Peyer's patch (tissue), 4 donors: ENCODE results near the gene CBLN3. TPM values are rescaled to one million over a fixed set of nuclear protein-coding genes. Genes with fewer than 3 reads are reported as not detected.

Experiments used
- DNase-seq, 3 donors: peaks; one replicate each; pipeline ENCODE4 v3.0.0-alpha.2; 2017 to 2019
- H3K27ac ChIP-seq, 4 donors: fragments of 200-600 bp; sonication (generic); one replicate each; pipeline ENCODE4 v1.5.1; 2016 to 2019
- H3K27me3 ChIP-seq, 2 donors: fragments of 200-600 bp; sonication (generic); one replicate each; pipeline ENCODE4 v1.5.1; 2019
- H3K36me3 ChIP-seq, 3 donors: fragments of 200-600 bp; sonication (generic); one replicate each; pipeline ENCODE4 v1.5.1; 2016 to 2019
- H3K4me1 ChIP-seq, 4 donors: fragments of 200-600 bp; sonication (generic); one replicate each; pipeline ENCODE4 v1.5.1; 2016 to 2019
- H3K4me3 ChIP-seq, 4 donors: fragments of 200-600 bp; sonication (generic); 1 replicate in 3 of 4; 2 replicates in 1 of 4; pipeline ENCODE4 v1.5.1; 2016 to 2019; ENCODE audit warnings: mild to moderate bottlenecking in 1 of 4
- H3K9me3 ChIP-seq, 4 donors: fragments of 200-600 bp; sonication (generic); one replicate each; pipeline ENCODE4 v1.5.1; 2016 to 2019; ENCODE audit warnings: mild to moderate bottlenecking in 1 of 4
- POLR2A ChIP-seq, 2 donors: fragments of 450-650 bp; IDR thresholded peaks; one replicate each; pipeline ENCODE4 v1.5.1; 2017; ENCODE audit warnings: antibody characterized with exemption in 2 of 2, mild to moderate bottlenecking in 2 of 2, moderate library complexity in 2 of 2
- total RNA-seq, 4 donors: library from RNA; depleted of rRNA; stranded (reverse); fragments of >200 nt; gene quantifications; one replicate each; pipeline ENCODE4 v1.1.0, GENCODE V29; 2016
- TF ChIP-seq, protein P1 (sequence below), 6 experiments: fragments of 450-650 bp in 4 of 6; fragments of 200-600 bp in 2 of 6; sonication (generic) in 1 of 6; IDR thresholded peaks; one replicate each; pipeline ENCODE4 v1.5.1; 2017 to 2019; ENCODE audit warnings: antibody characterized with exemption in 6 of 6, mild to moderate bottlenecking in 3 of 6, moderate library complexity in 1 of 6

Gene CBLN3
- total RNA-seq, 4 donors from 2014 or later, result 0.94 to 4.3 TPM; not detected in 2

GRCh38 chr14:24377657-24378056 lies 51.8 kb downstream of the CBLN3 start:
- TF ChIP-seq POLR2A (IDR thresholded peaks at IDR 0.05), result no peak
- TF ChIP-seq, protein P1, sequence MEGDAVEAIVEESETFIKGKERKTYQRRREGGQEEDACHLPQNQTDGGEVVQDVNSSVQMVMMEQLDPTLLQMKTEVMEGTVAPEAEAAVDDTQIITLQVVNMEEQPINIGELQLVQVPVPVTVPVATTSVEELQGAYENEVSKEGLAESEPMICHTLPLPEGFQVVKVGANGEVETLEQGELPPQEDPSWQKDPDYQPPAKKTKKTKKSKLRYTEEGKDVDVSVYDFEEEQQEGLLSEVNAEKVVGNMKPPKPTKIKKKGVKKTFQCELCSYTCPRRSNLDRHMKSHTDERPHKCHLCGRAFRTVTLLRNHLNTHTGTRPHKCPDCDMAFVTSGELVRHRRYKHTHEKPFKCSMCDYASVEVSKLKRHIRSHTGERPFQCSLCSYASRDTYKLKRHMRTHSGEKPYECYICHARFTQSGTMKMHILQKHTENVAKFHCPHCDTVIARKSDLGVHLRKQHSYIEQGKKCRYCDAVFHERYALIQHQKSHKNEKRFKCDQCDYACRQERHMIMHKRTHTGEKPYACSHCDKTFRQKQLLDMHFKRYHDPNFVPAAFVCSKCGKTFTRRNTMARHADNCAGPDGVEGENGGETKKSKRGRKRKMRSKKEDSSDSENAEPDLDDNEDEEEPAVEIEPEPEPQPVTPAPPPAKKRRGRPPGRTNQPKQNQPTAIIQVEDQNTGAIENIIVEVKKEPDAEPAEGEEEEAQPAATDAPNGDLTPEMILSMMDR (IDR thresholded peaks at IDR 0.05), result no peak
- H3K27ac ChIP-seq, result no peak overlapping the region
- no peaks in the 10 kb centered on the region for H3K27me3 ChIP-seq
- no peaks in the 10 kb centered on the region for H3K9me3 ChIP-seq
- no peak for DNase-seq
- H3K4me1 ChIP-seq, result no peaks in the 10 kb centered on the region
- no peak overlapping the region for H3K4me3 ChIP-seq
- no peaks in the 10 kb centered on the region for H3K36me3 ChIP-seq

- no peaks in the 10 kb centered on the region for H3K27me3 ChIP-seq
- H3K36me3 ChIP-seq, result no peaks in the 10 kb centered on the region
- no peaks in the 10 kb centered on the region for H3K4me1 ChIP-seq
- H3K27ac ChIP-seq, result no peak overlapping the region
- H3K4me3 ChIP-seq, result no peak overlapping the region
- no peak for DNase-seq
- TF ChIP-seq, protein P1 (IDR thresholded peaks at IDR 0.05), result no peak
- no peak for TF ChIP-seq POLR2A (IDR thresholded peaks at IDR 0.05)
- H3K9me3 ChIP-seq, result no peaks in the 10 kb centered on the region
Observed at GRCh38 chr14:24377126-24377525, 52.3 kb downstream of the CBLN3 start.

Other genes with a start within 250 kb of the CBLN3 start
- 10 to 100 TPM; 12.8 to 56.9 (median 34.2) TPM for gene IPO4, start 240.9 kb downstream of the CBLN3 start, total RNA-seq
- gene TM9SF1, start 234.2 kb downstream of the CBLN3 start, total RNA-seq, result 10 to 100 TPM; 22.3 to 80.7 (median 49.8) TPM
- gene TSSK4, start 224.0 kb downstream of the CBLN3 start, total RNA-seq, result 1 to 10 TPM in 1 of 4 donors, under 1 TPM in 1, not detected in 2; 0.70 to 1.2 TPM
- 100 to 1,000 TPM in 1 of 4 donors, 10 to 100 TPM in 3; 31.4 to 190 (median 54.3) TPM for gene CHMP4A, start 216.2 kb downstream of the CBLN3 start, total RNA-seq
- gene MDP1, start 213.6 kb downstream of the CBLN3 start, total RNA-seq, result 10 to 100 TPM in 2 of 4 donors, 1 to 10 TPM in 2; 7.4 to 17.5 (median 10.5) TPM
- gene NEDD8, start 197.3 kb downstream of the CBLN3 start, total RNA-seq, result 10 to 100 TPM; 44.1 to 77.6 (median 67.9) TPM
- 10 to 100 TPM; 52.7 to 59.4 (median 55.3) TPM for gene GMPR2, start 196.7 kb downstream of the CBLN3 start, total RNA-seq
- gene TINF2, start 187.0 kb downstream of the CBLN3 start, total RNA-seq, result 10 to 100 TPM; 26.4 to 39.6 (median 36.9) TPM
- gene TGM1, start 166.5 kb downstream of the CBLN3 start, total RNA-seq, result 10 to 100 TPM in 1 of 4 donors, 1 to 10 TPM in 3; 1.2 to 11.3 (median 5.9) TPM
- 10 to 100 TPM; 57.3 to 84.6 (median 77.6) TPM for gene RABGGTA, start 158.1 kb downstream of the CBLN3 start, total RNA-seq
- gene DHRS1, start 129.9 kb downstream of the CBLN3 start, total RNA-seq, result 100 to 1,000 TPM in 1 of 4 donors, 10 to 100 TPM in 3; 51.2 to 130 (median 67.1) TPM
- gene NOP9, start 129.8 kb downstream of the CBLN3 start, total RNA-seq, result 10 to 100 TPM; 14.5 to 30.0 (median 22.4) TPM
- gene CIDEB, start 121.7 kb downstream of the CBLN3 start, total RNA-seq, result 100 to 1,000 TPM in 2 of 4 donors, 10 to 100 TPM in 2; 22.3 to 184 (median 136) TPM
- gene LTB4R2, start 119.5 kb downstream of the CBLN3 start, total RNA-seq, result 10 to 100 TPM in 2 of 4 donors, 1 to 10 TPM in 2; 7.7 to 37.2 (median 12.2) TPM
- 10 to 100 TPM in 2 of 4 donors, 1 to 10 TPM in 2; 5.1 to 28.5 (median 10.1) TPM for gene LTB4R, start 118.2 kb downstream of the CBLN3 start, total RNA-seq
- 10 to 100 TPM; 12.1 to 53.6 (median 26.9) TPM for gene ADCY4, start 94.6 kb downstream of the CBLN3 start, total RNA-seq
- 10 to 100 TPM; 45.2 to 72.0 (median 64.0) TPM for gene RIPK3, start 89.7 kb downstream of the CBLN3 start, total RNA-seq
- gene NFATC4, start 61.5 kb downstream of the CBLN3 start, total RNA-seq, result 10 to 100 TPM in 3 of 4 donors, 1 to 10 TPM in 1; 6.5 to 52.0 (median 21.5) TPM
- gene NYNRIN, start 30.7 kb downstream of the CBLN3 start, total RNA-seq, result 10 to 100 TPM in 2 of 4 donors, 1 to 10 TPM in 2; 3.2 to 15.5 (median 10.3) TPM
- 100 to 1,000 TPM in 2 of 4 donors, 10 to 100 TPM in 2; 80.9 to 129 (median 113) TPM for gene KHNYN, start 286 bp upstream of the CBLN3 start, total RNA-seq
- gene SDR39U1, start 13.1 kb upstream of the CBLN3 start, total RNA-seq, result 10 to 100 TPM; 25.7 to 98.2 (median 48.9) TPM
- not detected for gene CMA1, start 78.6 kb upstream of the CBLN3 start, total RNA-seq
- gene CTSG, start 146.6 kb upstream of the CBLN3 start, total RNA-seq, result 1 to 10 TPM in 1 of 4 donors, not detected in 3; 2.0 TPM
- 1 to 10 TPM in 1 of 4 donors, not detected in 3; 1.2 TPM for gene GZMH, start 180.0 kb upstream of the CBLN3 start, total RNA-seq
- 1 to 10 TPM in 2 of 4 donors, not detected in 2; 1.1 to 1.9 TPM for gene GZMB, start 204.5 kb upstream of the CBLN3 start, total RNA-seq